GM20431 (cell line): Measurements from ENCODE around the gene TBC1D24.

Experiments used
- in situ Hi-C: fragments of 300-500 bp; cut with MseI, MboI; formaldehyde crosslinking; loops from one replicate; pipeline ENCODE4 v1.15.0; 2020; ENCODE audit warnings: low sequenced_read_pairs; ENCODE audit not compliant: unreplicated experiment

TBC1D24 gene

GRCh38 chr16:2479996-2480395, 5.1 kb downstream of the TBC1D24 start:
- in situ Hi-C loops = loop anchor here (25.0 kb wide), 1 partner anchor 143 kb away; the partner anchor contains the start of gene ABCA3

GRCh38 chr16:2480948-2481347, 6.0 kb downstream of the TBC1D24 start:
- in situ Hi-C loops = loop anchor here (25.0 kb wide), 1 partner anchor 144 kb away; the partner anchor contains the start of gene ABCA3

- in situ Hi-C loops = loop anchor here (25.0 kb wide), 1 partner anchor 144 kb away; the partner anchor contains the start of gene ABCA3
Observed at GRCh38 chr16:2481676-2482075, 6.7 kb downstream of the TBC1D24 start.

GRCh38 chr16:2482249-2482648, 7.3 kb downstream of the TBC1D24 start:
- in situ Hi-C loops = loop anchor here (25.0 kb wide), 1 partner anchor 145 kb away; the partner anchor contains the start of gene ABCA3

- in situ Hi-C loops = loop anchor here (25.0 kb wide), 1 partner anchor 146 kb away; the partner anchor contains the start of gene ABCA3
Observed at GRCh38 chr16:2482708-2483534, 8.0 kb downstream of the TBC1D24 start.

GRCh38 chr16:2483939-2484897, 9.3 kb downstream of the TBC1D24 start:
- in situ Hi-C loops = loop anchor here (25.0 kb wide), 1 partner anchor 147 kb away; the partner anchor contains the start of gene ABCA3

GRCh38 chr16:2484898-2485508, 10.1 kb downstream of the TBC1D24 start:
- in situ Hi-C loops = loop anchor here (25.0 kb wide), 1 partner anchor 148 kb away; the partner anchor contains the start of gene ABCA3

- in situ Hi-C loops = loop anchor here (25.0 kb wide), 1 partner anchor 149 kb away; the partner anchor contains the start of gene ABCA3
Observed at GRCh38 chr16:2485811-2486507, 11.0 kb downstream of the TBC1D24 start.

GRCh38 chr16:2486645-2487516, 12.0 kb downstream of the TBC1D24 start:
- in situ Hi-C loops = loop anchor here (25.0 kb wide), 1 partner anchor 150 kb away; the partner anchor contains the start of gene ABCA3

GRCh38 chr16:2487517-2487842, 12.6 kb downstream of the TBC1D24 start:
- in situ Hi-C loops = loop anchor here (25.0 kb wide), 1 partner anchor 150 kb away; the partner anchor contains the start of gene ABCA3

- in situ Hi-C loops = loop anchor here (25.0 kb wide), 1 partner anchor 151 kb away; the partner anchor contains the start of gene ABCA3
Observed at GRCh38 chr16:2487903-2488531, 13.1 kb downstream of the TBC1D24 start.

- in situ Hi-C loops = loop anchor here (25.0 kb wide), 1 partner anchor 152 kb away; the partner anchor contains the start of gene ABCA3
Observed at GRCh38 chr16:2489581-2489980, 14.7 kb downstream of the TBC1D24 start.

GRCh38 chr16:2490190-2491105, 15.5 kb downstream of the TBC1D24 start:
- in situ Hi-C loops = loop anchor here (25.0 kb wide), 1 partner anchor 153 kb away; the partner anchor contains the start of gene ABCA3

- in situ Hi-C loops = loop anchor here (25.0 kb wide), 1 partner anchor 155 kb away; the partner anchor contains the start of gene ABCA3
Observed at GRCh38 chr16:2492292-2492691, 17.4 kb downstream of the TBC1D24 start.

- in situ Hi-C loops = loop anchor here (25.0 kb wide), 1 partner anchor 156 kb away; the partner anchor contains the start of gene ABCA3
Observed at GRCh38 chr16:2493605-2494004, 18.7 kb downstream of the TBC1D24 start.

GRCh38 chr16:2494616-2495015, 19.7 kb downstream of the TBC1D24 start:
- in situ Hi-C loops = loop anchor here (25.0 kb wide), 1 partner anchor 157 kb away; the partner anchor contains the start of gene ABCA3
